ENCODE data around the gene ARHGAP24. TPM values are rescaled to one million over a fixed set of nuclear protein-coding genes. Genes with fewer than 3 reads are reported as not detected.

Gene ARHGAP24
- total and polyA plus RNA-seq, 4 donors, result 10.0 to 79.4 (median 21.6) TPM

DNA sequence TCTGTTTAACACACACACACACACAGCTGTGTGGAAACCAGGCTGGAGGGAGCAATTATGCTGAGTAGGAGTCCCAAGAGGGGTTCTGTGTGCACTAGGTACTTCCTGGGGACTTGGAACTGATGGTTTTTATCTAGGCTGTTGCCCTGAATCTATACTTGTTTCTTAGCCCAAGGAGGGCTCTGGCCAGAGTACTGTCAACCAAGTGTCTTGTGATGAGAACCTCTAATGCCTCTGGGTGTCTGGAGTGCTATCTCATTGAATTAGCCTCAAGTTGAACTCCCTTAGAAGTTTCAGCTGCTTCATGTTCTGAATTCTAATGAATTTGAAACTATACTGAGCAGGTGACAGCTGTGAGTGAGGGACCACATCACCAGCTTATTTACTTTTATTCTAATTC is 16.6 kb downstream of the ARHGAP24 start:
- no peaks in the 10 kb centered on the region for H3K9me3 ChIP-seq (ENCODE audit: control insufficient read depth in 4 of 4, insufficient read depth in 3 of 4, low read length in 3 of 4)
- no peaks in the 10 kb centered on the region for H3K27me3 ChIP-seq (ENCODE audit: control insufficient read depth in 3 of 3, insufficient read depth in 3 of 3, low read length in 2 of 3)
- DNase-seq (peak in 2 of 3 donors; percentile 34 to 72), ATAC-seq (ENCODE audit: insufficient read depth, low FRiP score) (no peak)
- no peaks in the 10 kb centered on the region for H3K36me3 ChIP-seq (ENCODE audit: control insufficient read depth in 4 of 4, insufficient read depth in 4 of 4, low read length in 4 of 4)
- TF ChIP-seq, protein P1, sequence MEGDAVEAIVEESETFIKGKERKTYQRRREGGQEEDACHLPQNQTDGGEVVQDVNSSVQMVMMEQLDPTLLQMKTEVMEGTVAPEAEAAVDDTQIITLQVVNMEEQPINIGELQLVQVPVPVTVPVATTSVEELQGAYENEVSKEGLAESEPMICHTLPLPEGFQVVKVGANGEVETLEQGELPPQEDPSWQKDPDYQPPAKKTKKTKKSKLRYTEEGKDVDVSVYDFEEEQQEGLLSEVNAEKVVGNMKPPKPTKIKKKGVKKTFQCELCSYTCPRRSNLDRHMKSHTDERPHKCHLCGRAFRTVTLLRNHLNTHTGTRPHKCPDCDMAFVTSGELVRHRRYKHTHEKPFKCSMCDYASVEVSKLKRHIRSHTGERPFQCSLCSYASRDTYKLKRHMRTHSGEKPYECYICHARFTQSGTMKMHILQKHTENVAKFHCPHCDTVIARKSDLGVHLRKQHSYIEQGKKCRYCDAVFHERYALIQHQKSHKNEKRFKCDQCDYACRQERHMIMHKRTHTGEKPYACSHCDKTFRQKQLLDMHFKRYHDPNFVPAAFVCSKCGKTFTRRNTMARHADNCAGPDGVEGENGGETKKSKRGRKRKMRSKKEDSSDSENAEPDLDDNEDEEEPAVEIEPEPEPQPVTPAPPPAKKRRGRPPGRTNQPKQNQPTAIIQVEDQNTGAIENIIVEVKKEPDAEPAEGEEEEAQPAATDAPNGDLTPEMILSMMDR (IDR thresholded peaks at IDR 0.05; ENCODE audit: control extremely low read depth, extremely low read depth), result no peak
- no peak overlapping the region for H3K9ac ChIP-seq (ENCODE audit: insufficient read depth in 1 of 2, low read length in 2 of 2)
- H3K4me1 ChIP-seq (ENCODE audit: control insufficient read depth in 5 of 5, insufficient read depth in 5 of 5, low read length in 5 of 5), result peaks cover 0 to 24% (median 18%) of the 10 kb centered on the region in 5 donors
- no peak overlapping the region for H3K4me3 ChIP-seq
- H3K27ac ChIP-seq (ENCODE audit: low read depth in 1 of 2, low read length in 1 of 2), result peak overlapping the region in 1 of 2 donors; percentile 53

DNA sequence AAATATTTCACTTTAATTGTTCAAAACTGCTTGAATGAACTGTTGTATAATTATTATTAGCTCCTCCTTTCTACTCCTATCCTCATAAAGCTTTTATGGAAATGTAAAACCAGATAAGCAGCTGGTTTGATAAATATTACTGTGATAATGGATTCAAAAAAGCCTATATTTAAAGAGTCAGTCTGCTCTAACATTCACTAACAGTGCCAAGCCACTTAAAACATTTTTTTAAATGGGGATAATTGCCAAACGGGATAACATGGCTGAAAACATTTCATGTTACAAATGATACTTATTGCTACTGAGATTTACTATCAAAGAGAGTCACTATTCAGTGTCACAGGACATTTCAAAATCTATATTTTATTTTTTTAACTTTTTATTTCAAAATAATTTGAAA is 17.4 kb downstream of the ARHGAP24 start:
- DNase-seq, result peak in 2 of 3 donors; percentile 47 to 59
- no peak for ATAC-seq (ENCODE audit: insufficient read depth, low FRiP score)
- Histone ChIP-seq H3K27me3 (ENCODE audit: control insufficient read depth in 3 of 3, insufficient read depth in 3 of 3, low read length in 2 of 3) (no peaks in the 10 kb centered on the region), H3K36me3 (ENCODE audit: control insufficient read depth in 4 of 4, insufficient read depth in 4 of 4, low read length in 4 of 4) (no peaks in the 10 kb centered on the region), H3K27ac (ENCODE audit: low read depth in 1 of 2, low read length in 1 of 2) (no peak overlapping the region), H3K9me3 (ENCODE audit: control insufficient read depth in 4 of 4, insufficient read depth in 3 of 4, low read length in 3 of 4) (no peaks in the 10 kb centered on the region), H3K4me1 (ENCODE audit: control insufficient read depth in 5 of 5, insufficient read depth in 5 of 5, low read length in 5 of 5) (peaks cover 0 to 24% (median 20%) of the 10 kb centered on the region in 5 donors), H3K4me3 (no peak overlapping the region), H3K9ac (ENCODE audit: insufficient read depth in 1 of 2, low read length in 2 of 2) (peak overlapping the region in 1 of 2 donors; percentile 19)
- TF ChIP-seq, protein P1 (IDR thresholded peaks at IDR 0.05; ENCODE audit: control extremely low read depth, extremely low read depth), result no peak
- 58 to 84% methylated on average over 1 of the region's 1 CpG for WGBS, 2 donors

DNA sequence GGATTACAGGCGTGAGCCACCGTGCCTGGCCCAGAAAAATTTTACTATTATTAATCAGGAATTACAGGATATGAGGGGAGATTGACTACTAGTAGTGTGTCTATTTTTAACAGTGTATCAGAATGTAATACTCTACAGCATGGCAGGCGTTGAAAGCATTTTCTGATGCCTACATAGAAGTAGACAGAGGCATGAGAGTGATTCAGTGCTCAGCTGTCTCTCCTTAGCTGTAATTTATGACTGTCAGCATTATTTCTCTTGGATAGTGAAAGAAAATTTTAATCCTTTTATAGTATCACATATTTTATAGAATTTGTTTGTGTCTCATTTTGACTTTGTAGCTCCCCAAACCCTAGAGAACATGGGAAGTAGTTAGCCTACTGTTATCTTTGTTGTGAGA is 20.7 kb downstream of the ARHGAP24 start:
- no peaks in the 10 kb centered on the region for H3K27me3 ChIP-seq (ENCODE audit: control insufficient read depth in 3 of 3, insufficient read depth in 3 of 3, low read length in 2 of 3)
- H3K9ac ChIP-seq (ENCODE audit: insufficient read depth in 1 of 2, low read length in 2 of 2), result no peak overlapping the region
- TF ChIP-seq, protein P1 (IDR thresholded peaks at IDR 0.05; ENCODE audit: control extremely low read depth, extremely low read depth), result no peak
- peaks cover 0 to 24% (median 20%) of the 10 kb centered on the region in 5 donors for H3K4me1 ChIP-seq (ENCODE audit: control insufficient read depth in 5 of 5, insufficient read depth in 5 of 5, low read length in 5 of 5)
- H3K4me3 ChIP-seq, result no peak overlapping the region
- ATAC-seq (ENCODE audit: insufficient read depth, low FRiP score), result no peak
- DNase-seq, result no peak
- 88 to 96% methylated on average over 3 of the region's 3 CpGs for WGBS, 2 donors
- no peaks in the 10 kb centered on the region for H3K9me3 ChIP-seq (ENCODE audit: control insufficient read depth in 4 of 4, insufficient read depth in 3 of 4, low read length in 3 of 4)
- H3K36me3 ChIP-seq (ENCODE audit: control insufficient read depth in 4 of 4, insufficient read depth in 4 of 4, low read length in 4 of 4), result no peaks in the 10 kb centered on the region
- peak overlapping the region in 1 of 2 donors; percentile 35 for H3K27ac ChIP-seq (ENCODE audit: low read depth in 1 of 2, low read length in 1 of 2)

Data from lung (tissue), 12 donors.